ENCODE data around the gene SGCA.

SGCA gene

DNA sequence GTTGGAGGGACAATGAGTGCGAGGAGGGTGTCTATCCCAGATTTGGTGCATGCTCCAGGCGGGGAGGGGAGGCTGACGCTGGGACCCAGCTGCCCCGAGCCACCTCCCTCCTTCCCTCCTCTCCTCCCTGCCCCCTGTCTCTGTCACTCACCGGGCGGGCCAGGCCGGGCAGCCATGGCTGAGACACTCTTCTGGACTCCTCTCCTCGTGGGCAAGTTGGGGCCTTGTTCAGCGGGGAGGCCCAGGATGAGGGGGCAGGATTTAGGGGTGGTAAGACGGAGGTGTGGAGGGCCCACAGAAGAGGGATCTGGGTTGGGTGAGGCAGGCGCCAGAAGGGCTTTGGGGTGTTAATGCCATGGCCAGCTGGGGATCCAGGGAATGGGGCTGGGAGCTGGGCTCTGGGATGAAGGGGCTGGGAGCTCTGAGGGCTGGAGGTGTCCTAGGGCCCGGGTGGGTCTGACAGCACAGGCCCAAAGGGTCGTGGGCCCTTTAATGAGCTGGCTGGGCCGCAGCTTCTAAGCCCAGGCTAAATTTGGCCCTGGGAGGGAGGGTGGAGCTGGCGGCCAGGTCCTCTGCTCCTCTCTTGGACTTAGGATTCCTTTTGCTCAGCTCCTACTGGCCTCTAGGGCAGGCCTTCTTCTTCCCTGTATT, at the start of gene SGCA:
TSS of gene SGCA (plus strand) at position 139 of the 651 bp plus-strand sequence. CDS start at position 175, 36 bp downstream.
- no peak for DNase-seq

DNA sequence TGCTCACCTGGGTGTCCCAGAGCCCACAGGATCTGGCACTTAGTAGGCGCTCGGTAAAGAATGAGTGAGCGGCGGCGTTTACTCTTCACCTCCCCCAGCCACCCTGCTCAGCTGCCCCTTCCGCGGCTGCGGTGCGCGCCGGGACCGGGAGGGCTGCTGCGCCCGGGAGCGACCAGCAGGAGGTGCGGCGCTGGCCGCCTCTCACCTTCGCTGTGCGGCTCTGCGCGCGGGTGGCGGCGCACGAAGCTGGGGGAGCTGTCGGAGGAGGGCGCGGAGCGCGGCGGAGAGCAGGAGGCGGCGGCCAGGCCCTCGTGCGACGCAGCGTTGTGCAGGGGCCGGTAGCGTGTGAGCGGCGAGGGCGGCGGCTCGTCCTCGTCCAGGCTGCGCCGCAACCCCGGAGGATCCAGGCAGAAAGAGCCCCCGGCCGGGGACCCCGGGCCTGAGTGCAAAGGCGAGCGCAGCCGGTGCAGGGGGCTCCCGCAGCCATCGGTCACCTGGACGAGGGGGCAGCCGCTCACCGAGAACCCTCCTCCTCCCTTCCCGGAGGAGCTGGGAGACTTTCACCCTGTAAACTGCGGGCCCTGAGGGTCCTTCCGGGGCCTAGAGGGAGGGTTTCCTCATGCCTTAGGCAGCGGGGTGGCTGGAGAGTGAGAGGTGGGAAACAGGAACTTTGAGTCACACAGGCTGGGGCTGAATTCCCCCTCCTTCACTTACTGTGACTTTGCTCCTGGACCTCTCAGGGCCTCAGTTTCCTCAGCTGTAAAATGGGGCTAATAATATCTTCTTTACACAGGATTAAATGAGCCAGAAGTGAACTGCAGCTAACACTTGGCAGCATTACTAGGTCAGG, 48.4 kb upstream of the SGCA start:
- DNase-seq = peak; percentile 16

DNA sequence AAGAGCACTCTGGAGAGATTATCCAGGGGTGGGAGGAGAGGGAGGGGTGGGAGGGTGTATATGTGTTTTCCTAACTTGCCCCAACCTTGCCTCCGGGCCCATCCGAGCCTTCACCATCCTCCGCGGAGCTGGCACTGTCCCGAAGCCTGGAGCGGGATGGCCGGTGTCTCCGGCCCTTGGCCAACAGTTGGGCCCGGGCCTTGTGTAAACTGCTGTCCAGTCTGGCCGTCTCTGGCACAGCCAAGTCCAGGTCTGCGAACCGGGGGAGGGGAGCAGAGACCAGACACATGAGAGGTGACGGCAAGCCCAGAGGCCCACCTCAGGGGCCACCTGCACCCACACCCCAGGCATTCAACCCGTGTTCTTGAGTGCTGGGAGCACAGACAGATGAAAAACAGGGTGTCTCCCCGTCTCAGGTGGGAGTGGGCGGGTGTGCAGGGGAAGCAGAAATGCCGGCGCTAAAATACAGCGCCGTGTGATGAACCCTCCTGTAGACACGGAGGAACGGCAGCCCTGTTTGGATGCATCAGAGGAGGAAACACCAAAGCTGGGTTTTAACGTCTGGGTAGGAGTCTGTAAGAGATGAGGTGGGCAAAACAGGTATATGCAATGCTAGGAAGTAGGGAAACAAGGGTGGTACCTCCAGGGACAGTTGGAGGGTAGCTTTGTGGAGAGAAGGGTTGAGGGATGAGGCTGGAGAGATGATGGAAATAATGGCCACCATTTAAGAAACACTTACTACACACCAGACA, 47.6 kb upstream of the SGCA start:
- DNase-seq = no peak

DNA sequence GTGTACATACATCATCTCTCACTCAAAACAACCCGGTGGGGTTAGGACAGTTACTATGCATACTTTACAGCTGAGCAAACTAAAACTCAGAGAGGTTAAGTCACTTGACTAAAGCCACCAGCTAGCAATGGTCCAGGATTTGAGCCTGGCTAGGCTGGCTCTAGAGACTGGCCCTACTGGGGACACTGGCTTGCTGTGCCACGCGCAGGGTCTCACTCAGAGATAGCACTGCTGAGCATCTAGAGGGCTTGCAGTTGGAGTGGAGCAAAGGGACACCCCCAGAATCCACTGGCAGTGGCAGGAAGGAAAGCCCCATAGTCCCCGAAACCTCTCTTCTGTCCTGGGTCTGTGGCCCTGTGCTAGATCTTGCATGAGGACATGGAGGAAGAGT, 47.0 kb upstream of the SGCA start:
- no peak for DNase-seq

DNA sequence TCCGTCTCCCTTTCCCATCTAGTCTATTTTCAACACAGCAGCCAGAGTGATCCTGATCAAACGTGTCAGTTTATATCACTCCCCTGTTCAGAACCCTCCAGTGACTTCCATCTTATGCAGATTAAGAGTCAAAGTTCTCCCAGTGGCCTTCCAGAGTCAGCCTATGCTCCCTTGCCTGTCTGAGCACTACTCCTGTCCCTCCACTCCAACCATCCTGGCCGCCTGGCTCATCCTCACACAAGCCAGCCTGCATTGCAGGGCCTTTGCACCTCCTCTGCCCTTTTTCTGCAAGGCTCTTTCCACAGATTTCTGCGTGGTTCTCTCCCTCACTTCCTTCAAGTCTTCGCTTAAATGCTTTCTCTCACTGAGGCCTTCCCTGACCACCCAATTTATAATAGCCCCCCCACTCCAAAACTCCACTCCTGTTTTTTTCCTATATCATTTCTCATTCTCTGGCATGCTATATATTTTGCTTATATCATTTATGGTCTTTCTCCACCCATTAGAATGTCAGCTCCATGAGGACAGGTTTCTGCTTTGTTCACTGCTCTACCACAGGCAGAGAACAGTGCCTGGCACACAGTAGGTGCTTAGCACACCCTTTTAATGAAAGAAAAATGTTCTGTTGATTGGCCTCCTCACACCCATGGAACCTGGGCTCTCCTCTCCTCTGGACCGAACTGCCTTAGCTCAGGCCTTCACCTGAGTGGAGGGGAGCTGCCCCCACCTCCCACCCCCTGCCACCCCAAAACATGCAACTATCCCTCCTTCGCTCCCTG, 45.1 kb upstream of the SGCA start:
- DNase-seq = no peak

DNA sequence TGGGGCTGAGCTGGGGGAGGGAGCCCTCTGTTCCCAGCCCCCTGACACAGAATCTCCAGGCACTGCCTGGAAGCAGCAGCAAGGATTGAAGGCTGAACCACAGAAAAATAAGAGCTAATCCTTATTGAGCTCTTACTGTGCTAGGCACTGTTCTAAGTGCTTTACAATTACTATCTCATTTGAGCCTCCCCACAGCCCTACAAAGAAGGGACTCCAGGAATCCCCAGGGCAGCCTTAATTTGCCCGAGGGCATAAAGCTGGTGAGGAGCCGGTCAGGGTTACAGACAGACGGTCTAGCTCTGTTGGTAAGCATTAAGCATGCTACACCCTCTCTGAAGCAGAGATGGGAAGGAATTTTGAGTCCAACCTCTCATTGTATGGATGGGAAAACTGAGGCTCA, 42.9 kb upstream of the SGCA start:
- no peak for DNase-seq

DNA sequence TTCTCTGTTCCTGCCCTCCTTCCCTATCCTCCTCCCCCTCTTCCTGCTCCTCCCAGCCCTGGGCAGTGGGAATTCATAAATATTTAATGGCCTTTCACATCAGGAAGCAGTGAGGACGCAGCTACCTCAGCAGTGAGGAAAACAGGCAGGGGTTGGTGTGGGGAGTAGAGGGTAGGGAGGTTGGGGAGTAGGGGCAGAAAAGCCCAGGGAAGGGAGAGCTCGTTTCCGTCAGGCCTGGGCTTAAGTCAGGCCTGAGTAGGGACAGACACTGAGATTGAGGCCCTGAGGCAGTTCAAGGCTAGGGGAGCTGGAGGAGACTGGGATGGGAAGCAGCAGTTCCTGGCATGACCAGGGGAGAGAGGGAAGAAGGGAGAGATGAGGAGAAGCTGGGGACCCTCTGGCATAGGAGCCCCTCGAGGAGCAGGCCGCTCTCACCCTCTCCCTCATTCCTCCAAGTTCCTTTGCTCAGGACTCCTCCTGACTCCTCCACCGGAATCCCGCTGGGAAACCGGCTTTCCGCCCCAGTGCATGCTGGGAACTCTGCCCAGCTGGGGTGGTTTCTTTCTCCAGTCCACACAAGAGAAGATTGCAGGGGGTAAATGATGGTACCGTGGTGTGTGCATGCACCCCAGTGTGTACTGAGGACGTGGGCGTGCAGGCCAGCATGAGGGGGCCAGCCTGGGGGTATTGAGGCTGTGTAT, 42.0 kb upstream of the SGCA start:
- DNase-seq = no peak

DNA sequence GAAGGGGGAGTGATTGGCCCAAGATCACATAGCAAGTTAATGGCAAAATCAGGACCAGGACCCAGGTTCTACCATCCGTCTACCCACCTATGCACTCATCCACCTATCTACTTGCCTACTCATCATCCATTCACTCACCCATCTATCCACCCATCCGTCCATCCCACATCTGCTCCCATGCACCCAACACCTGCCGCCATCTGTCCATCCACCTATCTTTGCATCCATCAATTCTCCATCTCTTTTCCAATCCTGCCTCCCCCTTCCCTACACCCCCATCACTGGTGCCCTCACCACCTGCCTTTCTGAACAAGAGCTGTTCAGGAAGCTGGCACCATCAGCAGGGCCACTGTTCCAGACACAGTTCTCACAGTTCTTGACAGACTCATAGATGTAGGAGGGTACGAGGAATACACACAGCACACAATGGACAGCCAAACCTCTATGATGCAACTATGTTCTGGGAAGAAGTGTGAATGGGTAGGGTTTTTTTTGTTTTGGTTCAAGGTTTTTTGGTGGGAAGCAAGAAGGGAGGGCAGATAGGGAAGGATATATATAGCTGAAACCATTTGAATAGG, 40.3 kb upstream of the SGCA start:
- no peak for DNase-seq

DNA sequence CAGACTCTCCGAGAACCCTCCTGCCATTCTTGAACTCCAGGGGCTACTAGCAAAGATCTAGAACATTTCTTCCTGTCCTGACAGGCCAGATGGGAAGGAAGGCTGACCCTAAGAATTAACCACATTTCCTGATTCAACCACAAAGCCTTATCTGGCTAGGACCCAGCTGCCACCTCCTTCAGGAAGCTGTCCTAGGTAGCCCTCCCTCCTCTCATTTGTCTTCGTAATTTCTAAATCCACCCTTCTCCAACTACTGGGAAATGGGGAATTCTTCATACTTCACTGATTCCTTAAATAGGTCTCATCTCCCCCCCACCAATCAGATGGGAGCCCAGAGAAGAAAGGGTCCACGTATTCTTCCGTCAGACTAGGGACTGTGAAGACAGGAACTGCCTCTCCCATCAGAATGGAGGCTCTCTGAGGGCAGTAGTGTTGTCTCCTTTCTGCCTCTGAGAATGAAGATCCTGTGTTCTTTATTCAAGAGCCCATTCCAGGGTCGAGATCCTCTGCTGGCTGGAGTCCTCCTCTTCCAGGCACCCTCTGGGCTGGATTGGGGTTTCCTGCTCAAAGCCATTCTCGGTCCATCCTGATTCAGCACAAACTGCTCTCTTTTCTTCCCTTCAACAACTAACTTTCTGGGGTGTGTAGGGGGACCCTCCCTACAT, 38.0 kb upstream of the SGCA start:
- peak; percentile 26 for DNase-seq

DNA sequence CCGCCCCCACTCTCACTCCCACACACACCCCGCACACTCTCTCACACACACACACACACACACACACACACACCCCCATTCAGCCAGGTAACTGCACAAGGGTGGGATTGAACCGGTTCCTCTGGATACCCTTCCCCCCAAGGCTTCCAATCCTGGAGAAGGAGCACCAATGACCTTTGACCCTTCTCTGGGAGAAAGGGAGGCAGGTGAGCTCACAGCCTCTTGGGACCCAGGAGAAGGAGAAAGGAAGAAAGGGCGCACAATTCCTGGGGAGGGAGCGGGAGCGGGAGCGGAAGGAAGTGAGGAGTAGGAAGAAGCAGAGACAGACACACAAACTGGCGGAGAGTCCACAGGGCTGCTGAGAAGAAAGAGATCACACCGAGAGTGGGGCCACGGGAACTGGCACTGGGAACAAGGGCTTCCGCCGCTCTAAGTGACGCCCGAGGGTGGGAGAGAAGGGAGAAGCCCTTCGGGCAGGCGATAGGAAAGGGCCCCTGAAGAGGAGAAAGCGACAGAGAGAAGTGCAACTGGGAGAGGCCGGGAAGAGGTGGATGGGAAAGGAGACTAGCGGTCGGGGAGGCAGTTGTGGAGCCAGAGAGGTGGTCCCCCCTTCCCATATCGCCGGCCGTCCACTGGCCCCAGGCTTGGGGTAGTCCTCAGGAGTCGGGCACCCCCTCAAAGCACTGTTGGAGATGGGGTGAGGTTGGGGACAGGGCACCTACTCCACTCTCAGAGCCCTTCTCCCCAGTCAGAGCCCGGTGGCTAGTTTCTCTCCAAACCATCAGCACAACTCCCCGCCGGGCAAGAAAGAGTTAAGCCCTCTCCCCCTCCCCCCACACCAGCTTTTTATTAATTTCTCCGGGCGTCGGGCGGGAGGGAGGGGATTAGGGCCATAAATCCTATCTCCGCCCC, 37.1 kb upstream of the SGCA start:
- DNase-seq = no peak

DNA sequence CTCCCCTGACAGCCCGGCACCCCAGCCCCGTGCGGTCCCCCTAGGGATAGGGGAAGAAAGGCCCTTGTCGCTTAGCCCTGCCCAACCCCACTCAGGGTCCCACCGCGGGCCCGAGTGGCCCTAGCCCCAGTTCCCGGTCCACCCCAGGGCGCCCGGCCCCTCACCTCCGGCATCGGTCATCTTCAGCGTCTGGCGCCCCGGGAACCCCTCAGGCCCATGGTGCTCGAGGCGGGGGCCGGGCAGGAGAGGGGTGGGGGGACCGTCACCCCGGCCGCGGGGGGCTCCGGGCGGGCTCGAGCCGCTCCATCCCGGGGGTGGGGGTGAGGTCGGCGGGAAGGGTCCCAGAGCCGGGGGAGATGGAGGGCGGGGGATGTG, 36.5 kb upstream of the SGCA start:
- DNase-seq = no peak

DNA sequence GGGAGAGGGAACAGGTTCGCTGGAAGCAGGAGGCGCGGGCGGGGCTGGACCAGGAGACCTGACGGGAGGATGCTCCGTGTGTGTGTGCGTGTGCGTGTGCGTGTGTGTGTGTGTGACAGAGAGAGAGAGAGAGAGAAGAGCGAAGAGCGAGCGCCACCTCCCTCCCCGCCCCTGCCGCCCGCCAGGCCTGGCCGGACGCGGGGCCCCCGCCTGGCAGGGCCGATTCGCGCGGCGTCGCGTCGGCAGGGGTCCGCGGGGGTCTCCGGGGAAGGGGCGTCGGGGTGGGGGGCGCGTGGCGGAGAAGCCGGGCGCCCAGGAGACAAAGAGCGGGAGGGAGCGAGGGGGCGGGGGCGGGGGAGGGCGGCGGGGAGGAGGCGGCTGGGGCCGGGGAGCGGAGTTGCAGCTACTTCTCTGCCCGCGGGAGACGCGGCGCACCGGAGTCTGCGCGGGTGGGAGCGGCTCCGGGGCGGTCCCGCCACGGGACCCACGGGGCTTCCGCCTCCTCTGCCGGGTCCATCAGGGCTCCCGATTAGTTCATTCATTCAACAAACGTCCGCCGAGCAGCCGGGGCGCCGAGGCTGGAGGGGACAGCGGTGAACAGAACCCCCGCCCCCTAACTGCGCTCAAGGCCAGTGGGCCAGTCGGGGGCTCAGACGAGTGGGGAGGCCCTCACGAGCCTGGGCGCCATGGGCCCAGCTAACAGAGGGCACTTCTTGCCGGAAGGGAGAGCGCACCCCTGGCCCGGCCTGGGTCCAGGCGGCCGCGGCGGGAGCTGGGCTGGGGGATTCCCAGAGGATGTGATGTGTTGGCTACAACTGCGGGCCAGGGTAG, 35.9 kb upstream of the SGCA start, which contains the start of gene SAMD14:
TSS of gene SAMD14 (minus strand) at position 433 of the 831 bp plus-strand sequence. CDS start 5,201 bp downstream, outside the sequence.
- DNase-seq = no peak

DNA sequence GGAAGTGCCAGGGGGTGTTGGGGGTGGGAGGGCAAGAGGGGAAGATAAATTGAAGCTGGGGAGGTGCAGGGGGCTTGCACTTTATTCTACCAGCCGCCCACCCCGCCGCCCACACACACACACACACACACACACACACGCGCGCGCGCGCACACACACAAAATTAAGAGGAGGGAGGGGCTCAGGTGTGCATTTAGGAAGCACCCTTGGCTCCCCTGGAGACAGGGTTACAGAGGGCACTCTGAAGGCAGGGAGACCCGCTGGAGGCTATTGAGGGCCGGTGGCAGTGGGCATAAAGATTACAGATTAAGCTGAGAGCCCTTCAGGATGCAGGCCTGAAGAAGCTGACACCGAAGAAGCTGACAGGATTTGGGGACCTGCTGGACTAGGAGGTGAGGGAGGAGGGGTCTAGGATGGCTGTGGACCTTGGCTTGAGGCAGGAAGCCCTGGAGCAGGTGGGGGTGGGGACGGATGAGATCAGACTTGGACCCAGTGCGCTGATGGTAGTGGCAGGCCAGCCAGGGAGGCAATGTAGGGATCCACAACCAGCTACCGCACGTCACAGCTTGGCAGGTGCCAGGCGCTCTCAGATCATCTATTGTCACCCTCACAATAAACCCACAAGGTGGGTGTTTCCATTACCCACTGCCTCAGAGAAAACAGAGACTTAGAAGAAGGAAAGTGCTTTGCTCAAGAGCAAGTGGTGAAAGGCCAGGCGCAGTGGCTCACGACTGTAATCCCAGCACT, 35.1 kb upstream of the SGCA start:
- DNase-seq = no peak

DNA sequence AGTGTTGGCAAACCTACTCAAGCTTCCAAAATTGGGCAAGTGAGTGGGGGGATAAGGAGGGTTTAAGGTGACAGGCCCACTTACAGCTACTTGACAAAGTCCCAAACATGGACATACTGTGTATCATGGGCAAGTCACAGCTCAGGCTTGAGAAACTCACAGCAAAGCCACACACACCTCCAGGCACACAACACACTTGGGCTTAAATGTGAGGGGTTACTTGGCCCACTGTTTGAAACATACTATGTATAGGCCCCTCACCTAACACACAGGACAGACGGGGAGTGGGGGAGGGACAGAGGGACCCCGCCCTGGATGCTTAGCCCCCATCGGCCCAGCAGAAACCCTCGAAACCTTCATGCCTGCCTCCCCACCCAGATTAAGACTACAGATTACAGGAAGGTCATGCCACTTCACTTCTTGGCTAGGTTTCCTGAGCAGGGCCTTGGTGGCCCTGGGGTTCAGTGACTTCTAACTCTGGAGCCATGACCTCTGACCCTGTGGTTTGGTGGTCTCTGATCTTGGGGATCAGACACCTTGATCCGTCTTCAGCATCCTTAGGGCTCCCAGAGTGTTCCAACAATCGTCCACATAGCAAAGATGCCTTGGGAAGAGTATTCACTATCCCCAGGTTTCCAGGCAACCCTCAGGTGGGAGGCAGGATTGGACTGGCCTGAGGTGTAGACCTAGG, 33.6 kb upstream of the SGCA start:
- DNase-seq = no peak

DNA sequence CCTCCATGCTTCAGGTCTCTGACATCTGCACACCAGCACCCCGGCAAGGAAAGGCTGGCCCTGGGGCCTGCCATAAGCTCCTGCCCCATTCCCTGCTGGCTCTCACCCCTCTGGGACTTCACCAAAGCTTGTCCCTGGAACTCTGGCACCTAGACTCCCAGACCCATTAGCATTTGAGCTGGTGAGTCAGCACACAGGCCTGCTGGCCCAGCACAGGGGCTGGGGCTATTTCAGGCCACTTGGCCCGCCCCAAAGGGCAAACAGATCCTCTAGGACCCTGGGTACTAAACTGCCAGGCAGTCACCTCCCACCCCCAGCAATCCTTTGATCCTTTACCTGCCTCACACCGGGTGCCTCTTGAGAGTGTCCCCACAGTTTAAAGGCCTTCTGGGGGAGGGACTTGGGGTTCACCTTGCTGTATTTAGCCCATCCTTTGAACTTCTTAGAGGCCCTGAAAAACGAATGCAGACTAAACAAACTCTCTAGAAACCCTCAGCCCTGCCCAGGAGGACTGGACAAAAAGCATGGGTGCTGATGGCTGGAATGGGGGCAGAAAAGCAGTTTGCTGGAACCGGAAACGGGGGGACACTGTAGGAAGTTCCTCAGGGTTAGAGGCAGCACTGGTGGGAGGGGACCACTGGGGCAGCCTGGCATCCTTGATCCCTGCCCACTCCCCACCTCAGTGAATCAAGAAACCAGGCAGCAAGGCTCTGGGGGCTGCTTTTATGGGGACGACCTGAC, 32.6 kb upstream of the SGCA start:
- peak; percentile 41 for DNase-seq

DNA sequence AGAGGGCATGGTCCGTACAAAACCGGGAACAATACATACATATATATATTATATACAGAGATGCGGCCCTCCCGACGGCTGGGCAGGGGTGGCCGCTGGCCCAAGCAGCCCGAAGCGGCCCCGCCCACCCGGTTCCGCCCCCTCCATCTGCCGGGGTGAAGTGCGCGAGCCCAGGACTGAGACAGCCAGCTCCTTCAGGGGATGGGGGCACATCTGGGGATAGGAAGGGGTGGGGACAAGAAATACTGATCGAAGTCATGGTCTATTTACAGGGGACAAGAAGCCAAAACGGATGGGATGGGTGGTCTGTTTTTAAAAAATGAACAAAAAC, 32.1 kb upstream of the SGCA start:
- no peak for DNase-seq
